Hematopoietic multipotent progenitor cell treated with erythropoietin and hydrocortisone succinate and interleukin-3 and kit ligand, for 8 days (in vitro differentiated cells): Measurements from ENCODE around the gene KCTD2.

Source experiments
- DNase-seq: peaks from one replicate; pipeline ENCODE4 v3.0.0-alpha.2; 2015

KCTD2 gene

GRCh38 chr17:75078284-75079022 lies 31.4 kb downstream of the KCTD2 start:
- DNase-seq, result no peak

GRCh38 chr17:75079023-75079373 lies 32.0 kb downstream of the KCTD2 start:
- no peak for DNase-seq

GRCh38 chr17:75081611-75082540 lies 34.9 kb downstream of the KCTD2 start:
- DNase-seq, result no peak

GRCh38 chr17:75082683-75083082 lies 35.7 kb downstream of the KCTD2 start:
- DNase-seq, result no peak

GRCh38 chr17:75084039-75084660 lies 37.1 kb downstream of the KCTD2 start:
- no peak for DNase-seq

- DNase-seq, result no peak
Measured at GRCh38 chr17:75086496-75087181, 39.6 kb downstream of the KCTD2 start.

GRCh38 chr17:75087182-75087557 lies 40.1 kb downstream of the KCTD2 start:
- DNase-seq, result no peak

GRCh38 chr17:75087558-75088453 lies 40.8 kb downstream of the KCTD2 start, which contains the start of gene SLC16A5:
TSS of gene SLC16A5 (plus strand) at chr17:75087954. CDS start at chr17:75093637, 5,683 bp downstream.
- DNase-seq, result peak; percentile 67

GRCh38 chr17:75088465-75089417 lies 41.7 kb downstream of the KCTD2 start:
- DNase-seq, result no peak

- peak; percentile 49 for DNase-seq
Measured at GRCh38 chr17:75090871-75091854, 44.1 kb downstream of the KCTD2 start.

GRCh38 chr17:75091855-75092327 lies 44.9 kb downstream of the KCTD2 start:
- peak; percentile 51 for DNase-seq

- no peak for DNase-seq
Measured at GRCh38 chr17:75093548-75094158, 46.6 kb downstream of the KCTD2 start.

- no peak for DNase-seq
Measured at GRCh38 chr17:75094871-75095399, 47.9 kb downstream of the KCTD2 start.

GRCh38 chr17:75096082-75096625 lies 49.1 kb downstream of the KCTD2 start:
- peak; percentile 90 for DNase-seq

- DNase-seq, result no peak
Measured at GRCh38 chr17:75097865-75098264, 50.8 kb downstream of the KCTD2 start.

- no peak for DNase-seq
Measured at GRCh38 chr17:75098861-75099260, 51.8 kb downstream of the KCTD2 start.

- DNase-seq, result no peak
Measured at GRCh38 chr17:75099881-75100595, 53.0 kb downstream of the KCTD2 start.
